OCI-LY3 (cell line): ENCODE measurements around the gene TNS3.

Experiments
- H2AFZ ChIP-seq: fragments of 200-600, 300-600 bp; shearing (Covaris generic); 2 replicates; pipeline ENCODE4 v1.6.0; 2014; ENCODE audit warnings: antibody characterized with exemption, low read depth, low read length
- H3K27ac ChIP-seq: fragments of 200-600, 300-600 bp; sonication (generic); 2 replicates; pipeline ENCODE4 v1.5.1; 2014; ENCODE audit warnings: mild to moderate bottlenecking, low read length, moderate library complexity, mixed read lengths
- H3K27me3 ChIP-seq: fragments of 200-600, 300-600 bp; sonication (generic); 2 replicates; pipeline ENCODE4 v1.6.1; 2014; ENCODE audit warnings: low read depth, low read length, mixed read lengths
- H3K36me3 ChIP-seq: fragments of 200-600, 300-600 bp; sonication (generic); replicated peaks from 2 replicates; pipeline ENCODE3; 2014; ENCODE audit warnings: low read depth, low read length, mixed read lengths
- H3K4me1 ChIP-seq: fragments of 300-600, 200-600 bp; sonication (generic); 2 replicates; pipeline ENCODE4 v1.6.1; 2014; ENCODE audit warnings: low read length, mixed read lengths
- H3K4me2 ChIP-seq: fragments of 200-600, 300-600 bp; sonication (generic); 2 replicates; pipeline ENCODE4 v1.6.1; 2014; ENCODE audit warnings: low read length, mixed read lengths
- H3K4me3 ChIP-seq: fragments of 300-600, 200-600 bp; sonication (generic); 2 replicates; pipeline ENCODE4 v1.5.1; 2014; ENCODE audit warnings: antibody characterized with exemption, mild to moderate bottlenecking, low read length, moderate library complexity
- H3K79me2 ChIP-seq: fragments of 300-600, 200-600 bp; shearing (Covaris generic); 2 replicates; pipeline ENCODE4 v1.6.1; 2014; ENCODE audit warnings: mild to moderate bottlenecking, low read length, mixed read lengths
- H3K9ac ChIP-seq: fragments of 300-600, 200-600 bp; shearing (Covaris generic); 2 replicates; pipeline ENCODE4 v1.6.0; 2014; ENCODE audit warnings: mild to moderate bottlenecking, low read length, moderate library complexity
- H3K9me3 ChIP-seq: fragments of 200-600, 300-600 bp; shearing (Covaris generic); 2 replicates; pipeline ENCODE4 v1.6.1; 2014; ENCODE audit warnings: low read length, mixed read lengths; ENCODE audit not compliant: insufficient read depth
- H4K20me1 ChIP-seq: fragments of 200-600, 300-600 bp; sonication (generic); 2 replicates; pipeline ENCODE4 v1.6.1; 2016; ENCODE audit warnings: low read length, mixed read lengths; ENCODE audit not compliant: insufficient read depth
- CTCF ChIP-seq: fragments of 200-600, 300-600 bp; sonication (generic); IDR thresholded peaks from 2 replicates; pipeline ENCODE4 v1.5.1; 2014; ENCODE audit warnings: antibody characterized with exemption, low read length, low read depth
- EZH2phosphoT487 ChIP-seq: fragments of 200-600 bp; shearing (Covaris generic); IDR thresholded peaks from 2 replicates; pipeline ENCODE4 v1.6.1; 2018; ENCODE audit warnings: antibody characterized with exemption, mixed run types, low read depth

TNS3 gene

GRCh38 chr7:47271749-47272148 is 310.2 kb downstream of the TNS3 start:
- Histone ChIP-seq H3K27ac (no peak overlapping the region), H3K36me3 (no peaks in the 10 kb centered on the region), H3K9ac (no peak overlapping the region), H3K79me2 (no peaks in the 10 kb centered on the region), H3K4me2 (no peak overlapping the region), H3K9me3 (no peaks in the 10 kb centered on the region), H2AFZ (no peak overlapping the region), H3K27me3 (no peaks in the 10 kb centered on the region), H3K4me1 (no peaks in the 10 kb centered on the region), H3K4me3 (no peak overlapping the region), H4K20me1 (no peaks in the 10 kb centered on the region)
- TF ChIP-seq CTCF (no peak), EZH2phosphoT487 (no peak)

- Histone ChIP-seq H4K20me1 (no peaks in the 10 kb centered on the region), H3K4me3 (no peak overlapping the region), H3K9ac (no peak overlapping the region), H3K27me3 (no peaks in the 10 kb centered on the region), H3K79me2 (no peaks in the 10 kb centered on the region), H3K4me1 (no peaks in the 10 kb centered on the region), H2AFZ (no peak overlapping the region), H3K4me2 (no peak overlapping the region), H3K9me3 (no peaks in the 10 kb centered on the region), H3K36me3 (no peaks in the 10 kb centered on the region), H3K27ac (no peak overlapping the region)
- no peak for TF ChIP-seq EZH2phosphoT487
- TF ChIP-seq CTCF: no peak
Measured at GRCh38 chr7:47268851-47269836, 312.8 kb downstream of the TNS3 start.

- Histone ChIP-seq H3K79me2 (no peaks in the 10 kb centered on the region), H3K36me3 (no peaks in the 10 kb centered on the region), H3K4me2 (no peak overlapping the region), H3K4me3 (no peak overlapping the region), H3K9me3 (no peaks in the 10 kb centered on the region), H3K27ac (no peak overlapping the region), H2AFZ (no peak overlapping the region), H3K9ac (no peak overlapping the region), H3K4me1 (no peaks in the 10 kb centered on the region), H3K27me3 (no peaks in the 10 kb centered on the region), H4K20me1 (no peaks in the 10 kb centered on the region)
- TF ChIP-seq EZH2phosphoT487 (no peak), CTCF (no peak)
Measured at GRCh38 chr7:47267346-47267745, 314.6 kb downstream of the TNS3 start.

GRCh38 chr7:47266799-47267198 is 315.1 kb downstream of the TNS3 start:
- no peaks in the 10 kb centered on the region for H3K36me3 ChIP-seq
- no peak overlapping the region for H2AFZ ChIP-seq
- no peak for TF ChIP-seq CTCF
- TF ChIP-seq EZH2phosphoT487: no peak
- no peak overlapping the region for H3K4me2 ChIP-seq
- no peak overlapping the region for H3K9ac ChIP-seq
- no peaks in the 10 kb centered on the region for H3K27me3 ChIP-seq
- H3K27ac ChIP-seq: no peak overlapping the region
- H3K9me3 ChIP-seq: no peaks in the 10 kb centered on the region
- no peaks in the 10 kb centered on the region for H3K79me2 ChIP-seq
- H3K4me1 ChIP-seq: no peaks in the 10 kb centered on the region
- no peaks in the 10 kb centered on the region for H4K20me1 ChIP-seq
- no peak overlapping the region for H3K4me3 ChIP-seq
